ENCODE results near the gene C2orf66.

DNA sequence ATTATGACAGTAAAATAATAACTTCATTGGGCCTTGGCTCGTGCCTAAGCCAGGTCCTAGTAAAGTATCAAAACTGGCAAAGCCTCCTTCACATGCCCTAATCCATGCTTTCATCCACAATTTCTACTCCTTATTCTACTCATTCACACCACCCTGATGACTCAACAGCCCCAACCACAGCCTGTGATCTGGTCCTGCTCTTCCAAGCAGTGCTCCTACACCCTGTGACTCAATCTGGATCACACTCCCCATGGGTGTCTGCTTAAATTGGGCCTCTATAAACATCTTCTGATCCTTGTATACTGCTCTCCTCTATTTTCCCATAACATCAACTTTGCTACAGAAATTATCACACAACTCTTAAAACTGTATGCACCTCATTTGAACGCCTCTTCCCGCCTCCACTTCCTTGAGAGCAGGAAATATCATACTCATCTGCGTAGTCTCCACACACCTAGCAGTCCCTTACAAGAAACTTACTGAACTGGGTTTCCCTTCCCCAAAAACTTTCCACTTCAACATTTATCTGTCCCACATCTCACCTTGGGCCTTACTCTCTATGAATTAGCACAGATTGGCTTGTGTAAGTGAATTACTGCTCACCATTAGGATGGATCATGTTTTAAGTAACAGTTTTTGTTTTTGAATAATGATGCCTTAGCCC is 25.6 kb downstream of the C2orf66 start:
- TF ChIP-seq, protein P1, sequence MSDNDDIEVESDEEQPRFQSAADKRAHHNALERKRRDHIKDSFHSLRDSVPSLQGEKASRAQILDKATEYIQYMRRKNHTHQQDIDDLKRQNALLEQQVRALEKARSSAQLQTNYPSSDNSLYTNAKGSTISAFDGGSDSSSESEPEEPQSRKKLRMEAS (IDR thresholded peaks at IDR 0.05), result no peak
- no peak for TF ChIP-seq CEBPB (IDR thresholded peaks at IDR 0.05; ENCODE audit: low read depth)
- no peak for TF ChIP-seq POLR2AphosphoS5 (IDR thresholded peaks at IDR 0.05; ENCODE audit: low read depth, low read length)
- no peak for TF ChIP-seq ZNF274 (IDR thresholded peaks at IDR 0.05; ENCODE audit: low read depth, low read length)
- no peak for TF ChIP-seq EZH2 (IDR thresholded peaks at IDR 0.05)
- TF ChIP-seq, protein P2, sequence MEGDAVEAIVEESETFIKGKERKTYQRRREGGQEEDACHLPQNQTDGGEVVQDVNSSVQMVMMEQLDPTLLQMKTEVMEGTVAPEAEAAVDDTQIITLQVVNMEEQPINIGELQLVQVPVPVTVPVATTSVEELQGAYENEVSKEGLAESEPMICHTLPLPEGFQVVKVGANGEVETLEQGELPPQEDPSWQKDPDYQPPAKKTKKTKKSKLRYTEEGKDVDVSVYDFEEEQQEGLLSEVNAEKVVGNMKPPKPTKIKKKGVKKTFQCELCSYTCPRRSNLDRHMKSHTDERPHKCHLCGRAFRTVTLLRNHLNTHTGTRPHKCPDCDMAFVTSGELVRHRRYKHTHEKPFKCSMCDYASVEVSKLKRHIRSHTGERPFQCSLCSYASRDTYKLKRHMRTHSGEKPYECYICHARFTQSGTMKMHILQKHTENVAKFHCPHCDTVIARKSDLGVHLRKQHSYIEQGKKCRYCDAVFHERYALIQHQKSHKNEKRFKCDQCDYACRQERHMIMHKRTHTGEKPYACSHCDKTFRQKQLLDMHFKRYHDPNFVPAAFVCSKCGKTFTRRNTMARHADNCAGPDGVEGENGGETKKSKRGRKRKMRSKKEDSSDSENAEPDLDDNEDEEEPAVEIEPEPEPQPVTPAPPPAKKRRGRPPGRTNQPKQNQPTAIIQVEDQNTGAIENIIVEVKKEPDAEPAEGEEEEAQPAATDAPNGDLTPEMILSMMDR (IDR thresholded peaks at IDR 0.05 in 2 of 3, conservative IDR thresholded peaks at IDR 0.05 in 1 of 3; ENCODE audit: borderline replicate concordance in 1 of 3, insufficient read depth in 1 of 3, low read depth in 2 of 3, low read length in 2 of 3), result no peak
- TF ChIP-seq POLR2A (IDR thresholded peaks at IDR 0.05; ENCODE audit: borderline replicate concordance, extremely low read depth, insufficient read depth, insufficient read length), result no peak
- TF ChIP-seq JUND (IDR thresholded peaks at IDR 0.05), result peak; percentile 54
- no peak for TF ChIP-seq TCF7L2 (IDR thresholded peaks at IDR 0.05; ENCODE audit: borderline replicate concordance, extremely low read depth, insufficient read depth, insufficient read length)
- no peak for TF ChIP-seq ELF1 (IDR thresholded peaks at IDR 0.05; ENCODE audit: borderline replicate concordance, low read depth)
- TF ChIP-seq SP1 (IDR thresholded peaks at IDR 0.05; ENCODE audit: low read depth), result no peak; the same call in 1 of the 2 replicates
- no peak for TF ChIP-seq EZH2phosphoT487 (IDR thresholded peaks at IDR 0.05; ENCODE audit: borderline replicate concordance)
- TF ChIP-seq, protein P3, sequence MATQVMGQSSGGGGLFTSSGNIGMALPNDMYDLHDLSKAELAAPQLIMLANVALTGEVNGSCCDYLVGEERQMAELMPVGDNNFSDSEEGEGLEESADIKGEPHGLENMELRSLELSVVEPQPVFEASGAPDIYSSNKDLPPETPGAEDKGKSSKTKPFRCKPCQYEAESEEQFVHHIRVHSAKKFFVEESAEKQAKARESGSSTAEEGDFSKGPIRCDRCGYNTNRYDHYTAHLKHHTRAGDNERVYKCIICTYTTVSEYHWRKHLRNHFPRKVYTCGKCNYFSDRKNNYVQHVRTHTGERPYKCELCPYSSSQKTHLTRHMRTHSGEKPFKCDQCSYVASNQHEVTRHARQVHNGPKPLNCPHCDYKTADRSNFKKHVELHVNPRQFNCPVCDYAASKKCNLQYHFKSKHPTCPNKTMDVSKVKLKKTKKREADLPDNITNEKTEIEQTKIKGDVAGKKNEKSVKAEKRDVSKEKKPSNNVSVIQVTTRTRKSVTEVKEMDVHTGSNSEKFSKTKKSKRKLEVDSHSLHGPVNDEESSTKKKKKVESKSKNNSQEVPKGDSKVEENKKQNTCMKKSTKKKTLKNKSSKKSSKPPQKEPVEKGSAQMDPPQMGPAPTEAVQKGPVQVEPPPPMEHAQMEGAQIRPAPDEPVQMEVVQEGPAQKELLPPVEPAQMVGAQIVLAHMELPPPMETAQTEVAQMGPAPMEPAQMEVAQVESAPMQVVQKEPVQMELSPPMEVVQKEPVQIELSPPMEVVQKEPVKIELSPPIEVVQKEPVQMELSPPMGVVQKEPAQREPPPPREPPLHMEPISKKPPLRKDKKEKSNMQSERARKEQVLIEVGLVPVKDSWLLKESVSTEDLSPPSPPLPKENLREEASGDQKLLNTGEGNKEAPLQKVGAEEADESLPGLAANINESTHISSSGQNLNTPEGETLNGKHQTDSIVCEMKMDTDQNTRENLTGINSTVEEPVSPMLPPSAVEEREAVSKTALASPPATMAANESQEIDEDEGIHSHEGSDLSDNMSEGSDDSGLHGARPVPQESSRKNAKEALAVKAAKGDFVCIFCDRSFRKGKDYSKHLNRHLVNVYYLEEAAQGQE (IDR thresholded peaks at IDR 0.05; ENCODE audit: low read depth), result no peak

Measured in HCT116 (cell line).